Fibroblast of skin of abdomen (primary cell): Measurements from ENCODE around the gene WASHC2C. TPM values are rescaled to one million over a fixed set of nuclear protein-coding genes. Genes with fewer than 3 reads are reported as not detected.
"Not testable (repeated sequence)": the region's sequence is repeated elsewhere in the genome, so short reads cannot be mapped to it uniquely, and the experiment has no call there.

Experiments used
- DNase-seq: peaks from one replicate; pipeline ENCODE4 v3.0.0-alpha.2; 2013
- polyA plus RNA-seq, 2 experiments: library from polyadenylated mRNA; unstranded; fragments of 120-200 nt; gene quantifications; one replicate each; pipeline ENCODE4 v1.2.1, GENCODE V29; 2013; ENCODE audit not compliant: insufficient read length in 2 of 2

WASHC2C gene, protein sequence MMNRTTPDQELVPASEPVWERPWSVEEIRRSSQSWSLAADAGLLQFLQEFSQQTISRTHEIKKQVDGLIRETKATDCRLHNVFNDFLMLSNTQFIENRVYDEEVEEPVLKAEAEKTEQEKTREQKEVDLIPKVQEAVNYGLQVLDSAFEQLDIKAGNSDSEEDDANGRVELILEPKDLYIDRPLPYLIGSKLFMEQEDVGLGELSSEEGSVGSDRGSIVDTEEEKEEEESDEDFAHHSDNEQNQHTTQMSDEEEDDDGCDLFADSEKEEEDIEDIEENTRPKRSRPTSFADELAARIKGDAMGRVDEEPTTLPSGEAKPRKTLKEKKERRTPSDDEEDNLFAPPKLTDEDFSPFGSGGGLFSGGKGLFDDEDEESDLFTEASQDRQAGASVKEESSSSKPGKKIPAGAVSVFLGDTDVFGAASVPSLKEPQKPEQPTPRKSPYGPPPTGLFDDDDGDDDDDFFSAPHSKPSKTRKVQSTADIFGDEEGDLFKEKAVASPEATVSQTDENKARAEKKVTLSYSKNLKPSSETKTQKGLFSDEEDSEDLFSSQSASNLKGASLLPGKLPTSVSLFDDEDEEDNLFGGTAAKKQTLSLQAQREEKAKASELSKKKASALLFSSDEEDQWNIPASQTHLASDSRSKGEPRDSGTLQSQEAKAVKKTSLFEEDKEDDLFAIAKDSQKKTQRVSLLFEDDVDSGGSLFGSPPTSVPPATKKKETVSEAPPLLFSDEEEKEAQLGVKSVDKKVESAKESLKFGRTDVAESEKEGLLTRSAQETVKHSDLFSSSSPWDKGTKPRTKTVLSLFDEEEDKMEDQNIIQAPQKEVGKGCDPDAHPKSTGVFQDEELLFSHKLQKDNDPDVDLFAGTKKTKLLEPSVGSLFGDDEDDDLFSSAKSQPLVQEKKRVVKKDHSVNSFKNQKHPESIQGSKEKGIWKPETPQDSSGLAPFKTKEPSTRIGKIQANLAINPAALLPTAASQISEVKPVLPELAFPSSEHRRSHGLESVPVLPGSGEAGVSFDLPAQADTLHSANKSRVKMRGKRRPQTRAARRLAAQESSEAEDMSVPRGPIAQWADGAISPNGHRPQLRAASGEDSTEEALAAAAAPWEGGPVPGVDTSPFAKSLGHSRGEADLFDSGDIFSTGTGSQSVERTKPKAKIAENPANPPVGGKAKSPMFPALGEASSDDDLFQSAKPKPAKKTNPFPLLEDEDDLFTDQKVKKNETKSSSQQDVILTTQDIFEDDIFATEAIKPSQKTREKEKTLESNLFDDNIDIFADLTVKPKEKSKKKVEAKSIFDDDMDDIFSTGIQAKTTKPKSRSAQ (N-terminal part only)
- polyA plus RNA-seq (2013, experiment 1 of 2; ENCODE audit: insufficient read length): 33.6 TPM
- 30.2 TPM for polyA plus RNA-seq (2013, experiment 2 of 2; ENCODE audit: insufficient read length)

DNA sequence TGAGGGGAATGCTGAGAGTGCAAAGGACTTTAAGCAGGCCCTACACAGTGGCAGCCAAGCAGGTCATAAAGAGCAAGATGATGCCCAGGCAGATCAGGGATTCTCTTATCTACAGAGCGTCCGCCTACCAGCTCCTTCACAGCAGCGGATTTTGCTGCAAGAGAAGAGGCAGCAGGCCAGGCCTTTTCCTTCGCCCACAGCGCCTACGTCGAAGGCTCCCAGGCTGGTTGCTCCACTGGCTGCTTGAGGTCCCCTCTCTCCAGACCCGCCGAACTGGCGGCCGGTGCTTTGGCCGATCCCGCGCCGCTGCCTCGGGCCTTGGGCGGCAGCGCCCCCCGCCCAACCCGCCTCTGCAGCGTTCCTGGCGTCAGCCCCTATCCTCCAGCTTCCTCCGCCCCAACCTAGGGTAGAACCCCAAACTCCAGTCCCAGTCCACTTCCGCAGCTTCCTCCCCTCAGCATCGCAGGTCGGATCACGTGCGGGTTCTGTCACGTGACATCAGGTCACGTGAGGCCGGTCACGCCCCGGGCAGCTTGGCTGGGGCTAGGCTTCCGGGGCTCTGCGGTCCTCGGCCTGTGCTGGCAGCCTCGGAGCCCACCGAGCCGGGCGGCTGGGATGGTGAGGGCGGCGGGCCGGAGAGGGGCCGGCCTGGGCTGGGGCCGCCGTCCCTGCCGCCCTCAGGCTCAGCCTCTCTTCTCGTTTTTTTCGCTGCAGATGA, at the start of gene WASHC2C:
TSS of gene WASHC2C (plus strand) at position 564 of the 718 bp plus-strand sequence. CDS start at position 616, 52 bp downstream.
- peak; percentile 89 for DNase-seq

- not testable (repeated sequence) for DNase-seq
These were observed 48.6 kb upstream of the WASHC2C start for GRCh38 chr10:45678467-45678866.

GRCh38 chr10:45710200-45710796, 16.8 kb upstream of the WASHC2C start:
- DNase-seq: not testable (repeated sequence)

GRCh38 chr10:45711223-45711622, 15.8 kb upstream of the WASHC2C start:
- DNase-seq: not testable (repeated sequence)

DNA sequence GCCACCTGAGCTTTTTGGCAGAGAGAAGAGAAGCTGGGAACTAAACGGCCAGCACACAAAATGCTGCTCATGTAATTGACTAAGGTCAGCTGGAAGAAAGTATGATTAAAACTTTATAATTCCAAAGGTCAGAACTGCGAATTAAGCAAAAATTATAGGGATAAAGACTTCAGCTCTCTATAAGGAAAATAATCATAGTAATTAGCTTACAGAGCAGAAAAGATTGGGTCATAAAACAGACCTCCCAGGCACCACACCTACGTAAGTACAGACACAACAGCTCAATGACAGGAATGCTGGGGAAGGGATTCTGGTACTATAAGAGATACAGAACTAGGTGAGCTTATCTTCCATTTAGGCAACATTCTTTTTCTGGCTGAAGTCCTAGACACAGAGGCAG, 10.0 kb upstream of the WASHC2C start:
- DNase-seq: not testable (repeated sequence)

DNA sequence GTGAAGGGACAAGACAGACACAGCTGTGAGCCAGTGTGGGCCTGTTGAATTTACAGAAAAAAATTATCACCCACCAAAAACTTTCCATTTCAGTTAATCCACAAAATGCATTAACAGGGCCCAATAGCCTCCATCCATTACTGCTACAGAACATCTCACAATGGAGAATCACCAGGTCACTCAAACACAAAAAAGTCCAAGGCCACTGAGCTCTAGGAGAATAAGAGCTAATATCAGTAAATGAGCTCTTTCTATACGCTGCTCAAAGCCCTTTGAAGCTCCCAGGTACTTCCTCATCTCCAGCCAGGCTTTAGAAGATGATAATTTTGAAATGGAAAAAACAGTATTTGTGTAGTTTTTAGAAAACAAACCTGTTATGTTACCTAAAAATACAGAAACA, 9.4 kb upstream of the WASHC2C start:
- DNase-seq: not testable (repeated sequence)

GRCh38 chr10:45721503-45721902, 5.6 kb upstream of the WASHC2C start:
- not testable (repeated sequence) for DNase-seq

DNA sequence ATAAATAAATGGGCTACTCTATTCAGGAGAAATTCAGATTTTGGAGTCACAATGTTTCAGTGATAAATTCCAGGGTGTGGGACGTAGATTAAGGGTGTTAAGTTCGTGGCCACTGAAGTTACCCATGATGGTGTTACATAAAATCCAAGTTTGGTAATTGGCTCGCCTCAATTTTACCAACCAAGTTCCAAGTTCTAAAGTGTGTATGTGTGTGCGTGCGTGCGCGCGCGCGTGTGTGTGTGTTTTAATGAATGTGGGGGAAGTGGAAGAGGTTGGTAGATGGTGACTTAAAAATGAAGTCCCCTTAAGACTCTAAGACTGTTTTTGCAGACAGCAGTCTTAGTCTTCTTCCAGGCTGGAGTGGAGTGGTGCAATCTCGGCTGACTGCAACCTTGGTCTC, 3.2 kb upstream of the WASHC2C start:
- DNase-seq: not testable (repeated sequence)

DNA sequence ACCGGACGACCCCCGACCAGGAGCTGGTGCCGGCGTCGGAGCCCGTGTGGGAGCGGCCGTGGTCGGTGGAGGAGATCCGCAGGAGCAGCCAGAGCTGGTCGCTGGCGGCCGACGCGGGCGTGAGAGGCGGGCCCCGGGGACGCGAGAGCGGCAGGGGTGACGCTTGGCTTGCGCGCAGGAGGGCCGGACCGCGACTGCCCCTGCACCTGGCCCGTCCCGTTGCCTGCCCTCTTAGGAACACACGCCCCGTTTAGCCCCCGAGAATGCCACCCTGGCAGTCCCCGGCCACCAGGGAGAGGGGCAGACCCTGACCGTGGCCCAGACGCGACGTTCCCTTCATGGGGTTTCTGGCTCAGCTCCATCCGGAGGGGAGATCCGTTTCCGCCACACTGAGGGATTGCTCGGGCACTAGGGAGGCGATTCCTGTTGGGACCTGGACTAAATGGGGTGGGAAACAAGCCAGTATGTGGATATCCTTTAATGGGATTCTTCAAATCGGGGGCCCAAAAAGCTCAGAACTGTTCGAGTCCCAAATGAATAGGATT, 427 bp downstream of the WASHC2C start:
- DNase-seq: not testable (repeated sequence)

DNA sequence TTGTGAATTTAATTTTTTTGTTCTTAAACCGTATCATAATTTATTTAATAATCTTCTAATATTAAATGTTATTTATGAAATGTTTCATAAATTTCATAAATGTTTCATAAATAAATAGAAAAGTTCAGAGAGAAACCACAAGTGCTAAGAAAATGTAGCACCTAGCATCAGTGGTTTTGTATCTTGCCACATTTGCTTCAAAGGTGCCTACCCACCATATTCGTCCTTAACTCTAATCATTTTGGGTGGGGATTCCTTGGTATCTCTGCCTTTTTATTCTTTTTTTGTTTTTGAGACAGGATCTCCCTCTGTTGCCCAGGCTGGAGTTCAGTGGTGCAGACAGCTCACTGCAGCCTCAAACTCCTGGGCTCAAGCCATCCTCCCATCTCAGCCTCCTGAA, 7.4 kb downstream of the WASHC2C start:
- not testable (repeated sequence) for DNase-seq

- DNase-seq: not testable (repeated sequence)
These were observed 7.8 kb downstream of the WASHC2C start for GRCh38 chr10:45734867-45735266.

DNA sequence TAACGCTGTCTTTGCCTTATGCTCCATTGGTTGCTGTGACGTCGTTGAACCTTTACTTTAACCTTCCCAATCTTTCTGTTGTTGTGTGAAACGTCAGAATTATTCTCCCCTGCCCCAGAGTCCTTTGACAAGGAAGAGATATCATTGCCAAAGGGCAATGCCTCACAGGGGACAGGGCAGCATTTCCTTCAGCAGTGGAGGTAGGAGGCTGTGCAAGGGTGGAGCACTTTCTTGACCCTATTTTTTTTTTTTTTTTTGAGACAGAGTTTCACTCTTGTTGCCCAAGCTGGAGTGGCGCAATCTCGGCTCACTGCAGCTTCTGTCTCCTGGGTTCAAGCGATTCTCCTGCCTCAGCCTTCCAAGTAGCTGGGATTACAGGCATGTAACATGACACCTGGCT, 14.5 kb downstream of the WASHC2C start:
- DNase-seq: not testable (repeated sequence)

DNA sequence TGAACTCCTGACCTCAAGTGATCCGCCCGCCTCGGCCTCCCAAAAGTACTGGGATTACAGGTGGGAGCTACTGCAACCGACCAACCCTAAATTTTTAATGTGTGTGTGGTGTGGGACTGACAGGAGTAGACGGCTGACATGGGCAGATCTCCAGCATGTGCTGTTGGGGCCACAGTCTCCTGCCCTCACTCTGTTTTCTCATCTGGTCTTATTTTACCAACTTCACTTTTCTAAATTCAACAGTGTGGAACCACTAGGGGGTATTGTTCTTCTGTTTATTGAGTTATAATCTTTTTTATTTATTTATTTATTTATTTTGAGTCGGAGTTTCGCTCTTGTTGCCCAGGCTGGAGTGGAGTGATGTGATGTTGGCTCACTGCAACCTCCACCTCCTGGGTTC, 14.9 kb downstream of the WASHC2C start:
- not testable (repeated sequence) for DNase-seq

GRCh38 chr10:45751141-45751540, 24.1 kb downstream of the WASHC2C start:
- not testable (repeated sequence) for DNase-seq

DNA sequence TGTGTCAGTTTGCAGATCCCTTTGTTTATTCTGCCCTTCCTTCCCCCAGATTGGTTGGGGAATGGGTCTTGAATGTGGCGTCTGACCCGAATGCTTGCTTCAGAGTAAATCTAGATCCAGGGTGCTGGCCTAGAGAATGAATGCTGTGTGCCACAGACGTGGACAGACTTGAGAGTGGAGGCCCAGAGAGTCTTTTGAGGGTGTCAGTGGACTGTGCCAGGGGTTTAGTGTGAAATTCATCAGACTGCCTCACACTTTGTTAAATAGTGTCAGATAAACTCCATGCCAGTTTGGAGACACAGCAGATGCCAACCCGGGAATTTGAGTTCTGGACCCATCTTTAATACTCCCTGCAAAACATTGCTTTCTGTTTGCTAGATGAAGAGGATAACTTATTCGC, 25.1 kb downstream of the WASHC2C start:
- DNase-seq: not testable (repeated sequence)

DNA sequence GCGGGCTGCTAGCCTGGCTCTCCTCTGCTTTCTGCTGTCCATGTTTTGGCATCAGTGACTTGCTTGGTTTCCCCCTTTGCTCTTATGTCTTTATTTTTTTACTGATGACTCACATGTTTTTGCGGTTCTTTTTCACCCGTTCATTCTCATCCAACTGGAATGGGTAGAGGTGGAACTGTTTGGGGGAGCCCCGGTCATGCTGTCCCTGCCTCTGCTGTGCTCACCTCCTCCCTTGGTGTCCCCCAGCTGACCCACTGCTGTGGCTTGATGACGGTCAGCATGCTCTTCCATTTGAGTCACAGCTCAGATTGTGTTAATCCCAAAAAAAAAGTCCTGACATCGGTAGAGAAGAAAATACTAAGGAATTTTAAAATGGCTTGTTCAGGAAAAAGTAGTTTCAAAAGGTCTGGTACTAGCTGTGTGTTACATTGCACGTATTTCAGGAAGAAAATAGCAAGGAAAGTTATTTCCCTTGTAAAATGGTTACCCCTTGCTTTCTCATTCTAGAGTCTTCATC, 27.0 kb downstream of the WASHC2C start:
- DNase-seq: not testable (repeated sequence)

GRCh38 chr10:45755083-45755482, 28.0 kb downstream of the WASHC2C start:
- DNase-seq: not testable (repeated sequence)

GRCh38 chr10:45756065-45756464, 29.0 kb downstream of the WASHC2C start:
- not testable (repeated sequence) for DNase-seq

- not testable (repeated sequence) for DNase-seq
These were observed 30.8 kb downstream of the WASHC2C start for GRCh38 chr10:45757661-45758396.

- DNase-seq: not testable (repeated sequence)
These were observed 34.6 kb downstream of the WASHC2C start for GRCh38 chr10:45761622-45762021.
